K562 (cell line): ENCODE results near the gene ATP2A1. TPM values are rescaled to one million over a fixed set of nuclear protein-coding genes. Genes with fewer than 3 reads are reported as not detected.

ENCODE experiments used
- FOXK1 ChIP-seq: sonication (generic); formaldehyde crosslinking; IDR thresholded peaks from 2 replicates; pipeline ENCODE4 v1.8.0; 2022; ENCODE audit warnings: missing genetic modification reagents, mild to moderate bottlenecking, borderline replicate concordance
- MAFF ChIP-seq: IDR thresholded peaks from 2 replicates; pipeline ENCODE4 v1.6.1; 2012; ENCODE audit warnings: low read length, improper control_type of control experiment
- NFE2 ChIP-seq: IDR thresholded peaks from 2 replicates; pipeline ENCODE4 v1.6.1; 2014; ENCODE audit warnings: antibody characterized with exemption, low read depth
- ZNF316 ChIP-seq: fragments of 450-650 bp; IDR thresholded peaks from 2 replicates; pipeline ENCODE4 v1.6.1; 2016
- polyA plus RNA-seq, 8 experiments: library from polyadenylated mRNA; depleted of rRNA in 4 of 8; stranded (reverse) in 5 of 8; unstranded in 3 of 8; fragments of >200 nt; fragmentation: Nextera tagmentation in 2 of 8; fragmentation: Illumina TruSeq in 1 of 8; extraction: Ambion mirVana in 2 of 8; extraction: Trizol in 1 of 8; gene quantifications; 2 replicates each; pipeline versions ENCODE4 v1.2.1 to v1.2.3, GENCODE V29; 2011 to 2014; ENCODE audit warnings: inconsistent platforms in 1 of 8, missing spikeins in 1 of 8
- total RNA-seq, 7 experiments: library from RNA; depleted of rRNA in 6 of 7; stranded (reverse); fragments of >200 nt in 6 of 7; fragmentation: Illumina TruSeq in 2 of 7; extraction: Trizol in 2 of 7; gene quantifications; 2 replicates each; pipeline versions ENCODE4 v1.2.1 to v1.2.3, GENCODE V29; 2011 to 2021; ENCODE audit warnings: low replicate concordance in 1 of 7
- TF ChIP-seq, protein P1 (sequence below), 2 experiments: fragments of 450-650 bp; formaldehyde crosslinking in 1 of 2; IDR thresholded peaks; 2 replicates each; pipeline versions ENCODE4 v1.4.0 to v1.6.1; 2014 to 2020; ENCODE audit warnings: mild to moderate bottlenecking in 2 of 2, borderline replicate concordance in 1 of 2, low read depth in 1 of 2
- TF ChIP-seq, protein P2 (sequence below), 2 experiments: fragments of 200-800 bp in 1 of 2; sonication (Bioruptor generic) in 1 of 2; sonication (generic) in 1 of 2; formaldehyde crosslinking in 1 of 2; IDR thresholded peaks in 1 of 2; conservative IDR thresholded peaks in 1 of 2; 2 replicates each; pipeline versions ENCODE4 v1.5.0 to v1.6.1; 2016 to 2020; ENCODE audit warnings: missing compliant biosample characterization in 1 of 2, missing genetic modification characterization in 1 of 2, missing genetic modification reagents in 1 of 2

Gene ATP2A1
- total and polyA plus RNA-seq, 9 of the 15 experiments (the other 6 are each of a cell fraction or from before 2014, with no cell fraction given), result 0.25 to 2.6 (median 0.65) TPM

- TF ChIP-seq, protein P1, sequence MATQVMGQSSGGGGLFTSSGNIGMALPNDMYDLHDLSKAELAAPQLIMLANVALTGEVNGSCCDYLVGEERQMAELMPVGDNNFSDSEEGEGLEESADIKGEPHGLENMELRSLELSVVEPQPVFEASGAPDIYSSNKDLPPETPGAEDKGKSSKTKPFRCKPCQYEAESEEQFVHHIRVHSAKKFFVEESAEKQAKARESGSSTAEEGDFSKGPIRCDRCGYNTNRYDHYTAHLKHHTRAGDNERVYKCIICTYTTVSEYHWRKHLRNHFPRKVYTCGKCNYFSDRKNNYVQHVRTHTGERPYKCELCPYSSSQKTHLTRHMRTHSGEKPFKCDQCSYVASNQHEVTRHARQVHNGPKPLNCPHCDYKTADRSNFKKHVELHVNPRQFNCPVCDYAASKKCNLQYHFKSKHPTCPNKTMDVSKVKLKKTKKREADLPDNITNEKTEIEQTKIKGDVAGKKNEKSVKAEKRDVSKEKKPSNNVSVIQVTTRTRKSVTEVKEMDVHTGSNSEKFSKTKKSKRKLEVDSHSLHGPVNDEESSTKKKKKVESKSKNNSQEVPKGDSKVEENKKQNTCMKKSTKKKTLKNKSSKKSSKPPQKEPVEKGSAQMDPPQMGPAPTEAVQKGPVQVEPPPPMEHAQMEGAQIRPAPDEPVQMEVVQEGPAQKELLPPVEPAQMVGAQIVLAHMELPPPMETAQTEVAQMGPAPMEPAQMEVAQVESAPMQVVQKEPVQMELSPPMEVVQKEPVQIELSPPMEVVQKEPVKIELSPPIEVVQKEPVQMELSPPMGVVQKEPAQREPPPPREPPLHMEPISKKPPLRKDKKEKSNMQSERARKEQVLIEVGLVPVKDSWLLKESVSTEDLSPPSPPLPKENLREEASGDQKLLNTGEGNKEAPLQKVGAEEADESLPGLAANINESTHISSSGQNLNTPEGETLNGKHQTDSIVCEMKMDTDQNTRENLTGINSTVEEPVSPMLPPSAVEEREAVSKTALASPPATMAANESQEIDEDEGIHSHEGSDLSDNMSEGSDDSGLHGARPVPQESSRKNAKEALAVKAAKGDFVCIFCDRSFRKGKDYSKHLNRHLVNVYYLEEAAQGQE (IDR thresholded peaks at IDR 0.05; ENCODE audit: borderline replicate concordance), result peak; percentile 20; the same call in 1 of the 2 replicates
- TF ChIP-seq, protein P1 (CRISPR knock-in tag; IDR thresholded peaks at IDR 0.05; ENCODE audit: low read depth), result no peak
- peak; percentile 61; the same call in 1 of the 2 replicates for TF ChIP-seq NFE2
- TF ChIP-seq MAFF, result peak; percentile 48
- TF ChIP-seq FOXK1 (CRISPR knock-in tag), result no peak
- peak; percentile 76 for TF ChIP-seq ZNF316
- TF ChIP-seq, protein P2, sequence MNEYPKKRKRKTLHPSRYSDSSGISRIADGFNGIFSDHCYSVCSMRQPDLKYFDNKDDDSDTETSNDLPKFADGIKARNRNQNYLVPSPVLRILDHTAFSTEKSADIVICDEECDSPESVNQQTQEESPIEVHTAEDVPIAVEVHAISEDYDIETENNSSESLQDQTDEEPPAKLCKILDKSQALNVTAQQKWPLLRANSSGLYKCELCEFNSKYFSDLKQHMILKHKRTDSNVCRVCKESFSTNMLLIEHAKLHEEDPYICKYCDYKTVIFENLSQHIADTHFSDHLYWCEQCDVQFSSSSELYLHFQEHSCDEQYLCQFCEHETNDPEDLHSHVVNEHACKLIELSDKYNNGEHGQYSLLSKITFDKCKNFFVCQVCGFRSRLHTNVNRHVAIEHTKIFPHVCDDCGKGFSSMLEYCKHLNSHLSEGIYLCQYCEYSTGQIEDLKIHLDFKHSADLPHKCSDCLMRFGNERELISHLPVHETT (CRISPR knock-in tag; conservative IDR thresholded peaks at IDR 0.05 in 1 of 2, IDR thresholded peaks at IDR 0.05 in 1 of 2), result no peak
Measured at GRCh38 chr16:28917095-28917494, 38.8 kb downstream of the ATP2A1 start (continued).
